Measurements from ENCODE around the gene GPC1. TPM values are rescaled to one million over a fixed set of nuclear protein-coding genes. Genes with fewer than 3 reads are reported as not detected.

GPC1 gene
- total RNA-seq, 1 donor from 2014 or later: 187 TPM

- H3K27ac ChIP-seq (replicated peaks): no peak overlapping the region
- H3K4me1 ChIP-seq: no peaks in the 10 kb centered on the region
- no peaks in the 10 kb centered on the region for H3K9me3 ChIP-seq (replicated peaks)
- H3K36me3 ChIP-seq: peaks cover 6% of the 10 kb centered on the region
- no peak for TF ChIP-seq CTCF (IDR thresholded peaks at IDR 0.05; ENCODE audit: borderline replicate concordance)
- no peak for DNase-seq
- no peak overlapping the region for H3K4me3 ChIP-seq
- H3K27me3 ChIP-seq (ENCODE audit: low read depth): no peaks in the 10 kb centered on the region
- intact Hi-C loops (cut with micrococcal nuclease): no loop called here
Observed at GRCh38 chr2:240503848-240504247, 68.4 kb downstream of the GPC1 start.

DNA sequence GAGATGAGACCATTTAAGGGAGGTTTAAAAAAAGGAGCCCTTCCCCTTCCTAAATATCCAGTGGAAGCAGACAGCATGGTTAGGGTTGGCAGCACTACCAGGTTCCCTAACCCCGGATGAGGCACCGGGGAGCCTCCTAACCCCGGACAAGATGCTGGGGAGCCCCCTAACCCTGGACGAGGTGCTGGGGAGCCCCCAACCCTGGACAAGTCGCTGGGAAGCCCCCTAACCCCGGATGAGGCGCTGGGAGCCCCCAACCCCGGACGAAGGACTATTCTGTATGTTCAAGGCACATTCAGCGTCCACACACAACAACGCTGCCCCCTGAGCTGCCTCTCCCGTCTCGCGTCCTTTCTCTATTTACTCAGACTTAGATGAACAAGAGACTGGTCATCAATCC is 70.4 kb downstream of the GPC1 start:
- no peak for DNase-seq
- intact Hi-C loops (cut with micrococcal nuclease): no loop called here
- H3K9me3 ChIP-seq (replicated peaks): no peaks in the 10 kb centered on the region

GRCh38 chr2:240506406-240507059 is 71.1 kb downstream of the GPC1 start:
- no peaks in the 10 kb centered on the region for H3K9me3 ChIP-seq (replicated peaks)
- intact Hi-C loops (cut with micrococcal nuclease): no loop called here
- H3K27ac ChIP-seq (replicated peaks): no peak overlapping the region
- DNase-seq: no peak
- TF ChIP-seq CTCF (IDR thresholded peaks at IDR 0.05; ENCODE audit: borderline replicate concordance): no peak
- peaks cover 4% of the 10 kb centered on the region for H3K36me3 ChIP-seq
- no peak overlapping the region for H3K4me3 ChIP-seq
- no peaks in the 10 kb centered on the region for H3K27me3 ChIP-seq (ENCODE audit: low read depth)
- H3K4me1 ChIP-seq: no peaks in the 10 kb centered on the region

More for the DNA sequence above, 70.4 kb downstream of the GPC1 start:
- Histone ChIP-seq H3K27ac (replicated peaks) (no peak overlapping the region), H3K36me3 (no peaks in the 10 kb centered on the region), H3K4me3 (no peak overlapping the region), H3K27me3 (ENCODE audit: low read depth) (no peaks in the 10 kb centered on the region), H3K4me1 (no peaks in the 10 kb centered on the region)
- no peak for TF ChIP-seq CTCF (IDR thresholded peaks at IDR 0.05; ENCODE audit: borderline replicate concordance)

DNA sequence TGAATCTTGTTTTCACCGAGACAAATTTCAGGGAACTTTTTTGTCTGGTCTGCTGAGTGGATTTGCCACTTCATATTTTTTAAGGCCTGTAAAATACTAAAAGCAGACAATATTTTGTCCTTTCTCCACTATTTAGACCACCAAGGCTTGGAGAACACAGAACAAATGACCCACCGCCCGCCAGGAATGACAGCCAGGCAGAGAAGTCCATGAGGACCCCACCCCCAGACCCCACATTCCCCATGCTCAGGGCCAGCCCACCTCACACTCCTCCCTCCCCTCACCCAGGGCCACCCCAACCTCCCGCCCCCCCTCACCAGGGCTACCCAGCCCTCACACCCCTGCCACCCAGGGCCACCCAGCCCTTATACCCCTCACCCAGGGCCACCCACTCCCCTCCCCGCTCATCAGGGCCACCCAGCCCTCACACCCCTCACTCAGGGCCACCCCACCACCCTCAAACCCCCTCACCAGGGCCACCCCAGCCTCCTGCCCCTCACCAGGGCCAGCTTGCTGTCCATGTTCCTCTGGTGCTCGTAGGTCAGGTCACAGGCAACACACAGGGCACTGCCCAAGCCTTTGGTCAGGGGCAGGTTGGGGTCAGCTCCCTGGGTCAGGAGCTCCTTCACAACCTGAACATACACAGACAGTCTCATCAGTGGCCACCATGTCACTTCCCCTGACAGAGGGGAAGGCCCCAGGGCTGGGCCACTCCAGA is 71.8 kb downstream of the GPC1 start:
- H3K4me1 ChIP-seq: no peaks in the 10 kb centered on the region
- intact Hi-C loops (cut with micrococcal nuclease): no loop called here
- no peak overlapping the region for H3K27ac ChIP-seq (replicated peaks)
- no peaks in the 10 kb centered on the region for H3K9me3 ChIP-seq (replicated peaks)
- no peaks in the 10 kb centered on the region for H3K27me3 ChIP-seq (ENCODE audit: low read depth)
- TF ChIP-seq CTCF (IDR thresholded peaks at IDR 0.05; ENCODE audit: borderline replicate concordance): no peak
- H3K36me3 ChIP-seq: peaks cover 10% of the 10 kb centered on the region
- DNase-seq: no peak
- no peak overlapping the region for H3K4me3 ChIP-seq

DNA sequence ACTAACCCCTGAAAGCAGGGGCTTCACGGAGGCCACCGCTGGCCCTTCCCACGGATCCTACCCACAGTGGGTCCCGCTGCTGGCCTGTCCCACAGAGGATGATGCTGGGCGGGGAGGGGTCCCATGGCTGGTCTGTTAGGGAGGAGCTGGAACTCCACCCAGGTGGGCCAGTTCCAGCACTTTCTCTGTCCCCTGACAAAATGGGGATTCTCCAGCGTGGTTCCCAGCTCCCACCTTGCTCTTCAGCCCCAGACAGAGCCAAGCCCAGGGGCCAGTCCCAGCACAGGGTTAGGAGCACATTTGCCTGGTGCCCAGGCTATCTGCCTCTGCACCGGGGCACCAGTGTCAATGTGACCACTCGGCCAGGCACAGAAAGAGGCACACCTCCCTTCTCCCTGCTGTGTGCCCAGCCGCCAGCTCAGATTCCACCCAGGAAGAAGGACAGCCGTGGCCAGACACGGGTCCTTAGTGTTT is 72.4 kb downstream of the GPC1 start:
- DNase-seq: no peak

More for the DNA sequence above, 72.4 kb downstream of the GPC1 start:
- no peak for TF ChIP-seq CTCF (IDR thresholded peaks at IDR 0.05; ENCODE audit: borderline replicate concordance)
- H3K27ac ChIP-seq (replicated peaks): no peak overlapping the region
- H3K27me3 ChIP-seq (ENCODE audit: low read depth): no peaks in the 10 kb centered on the region
- no peaks in the 10 kb centered on the region for H3K9me3 ChIP-seq (replicated peaks)
- H3K4me1 ChIP-seq: no peaks in the 10 kb centered on the region
- no peak overlapping the region for H3K4me3 ChIP-seq
- intact Hi-C loops (cut with micrococcal nuclease): no loop called here
- peaks cover 11% of the 10 kb centered on the region for H3K36me3 ChIP-seq

Measured in left ventricle myocardium inferior (tissue), 1 donor.